Adipocyte (in vitro differentiated cells): Measurements from ENCODE around the gene L3MBTL4.

Experiments
- DNase-seq: peaks from one replicate; pipeline ENCODE4 v3.0.0-alpha.2; 2015; ENCODE audit warnings: low read depth
- H3K27me3 ChIP-seq: replicated peaks from 2 replicates; pipeline ENCODE4 v1.7.0; 2013; ENCODE audit warnings: mild to moderate bottlenecking, low read length, moderate library complexity; ENCODE audit not compliant: control insufficient read depth, insufficient read depth
- H3K36me3 ChIP-seq: 2 replicates; pipeline ENCODE4 v1.7.0; 2013; ENCODE audit warnings: low read length, mild to moderate bottlenecking, moderate library complexity; ENCODE audit not compliant: control insufficient read depth, insufficient read depth, severe bottlenecking
- H3K4me1 ChIP-seq: 2 replicates; pipeline ENCODE4 v1.7.0; 2013; ENCODE audit warnings: mild to moderate bottlenecking, low read length, moderate library complexity; ENCODE audit not compliant: control insufficient read depth, insufficient read depth
- H3K4me3 ChIP-seq: 2 replicates; pipeline ENCODE4 v1.7.0; 2013; ENCODE audit warnings: mild to moderate bottlenecking, low read length, moderate library complexity
- H3K9ac ChIP-seq: 2 replicates; pipeline ENCODE4 v1.7.0; 2013; ENCODE audit warnings: mild to moderate bottlenecking, low read length, moderate library complexity
- H3K9me3 ChIP-seq: 2 replicates; pipeline ENCODE4 v1.7.0; 2013; ENCODE audit warnings: mild to moderate bottlenecking, low read length, moderate library complexity; ENCODE audit not compliant: control insufficient read depth

L3MBTL4 gene

GRCh38 chr18:6374935-6375529 lies 39.7 kb downstream of the L3MBTL4 start:
- no peaks in the 10 kb centered on the region for H3K4me1 ChIP-seq
- no peak for DNase-seq
- no peaks in the 10 kb centered on the region for H3K36me3 ChIP-seq

GRCh38 chr18:6374340-6374739 lies 40.4 kb downstream of the L3MBTL4 start:
- H3K9me3 ChIP-seq, result no peaks in the 10 kb centered on the region
- no peaks in the 10 kb centered on the region for H3K4me1 ChIP-seq

More at GRCh38 chr18:6374935-6375529, 39.7 kb downstream of the L3MBTL4 start:
- no peaks in the 10 kb centered on the region for H3K9me3 ChIP-seq
- no peaks in the 10 kb centered on the region for H3K27me3 ChIP-seq
- no peak overlapping the region for H3K4me3 ChIP-seq
- H3K9ac ChIP-seq, result no peak overlapping the region

GRCh38 chr18:6373187-6373586 lies 41.5 kb downstream of the L3MBTL4 start:
- no peak overlapping the region for H3K4me3 ChIP-seq
- DNase-seq, result no peak
- no peaks in the 10 kb centered on the region for H3K9me3 ChIP-seq
- H3K4me1 ChIP-seq, result no peaks in the 10 kb centered on the region
- H3K27me3 ChIP-seq, result no peaks in the 10 kb centered on the region
- no peak overlapping the region for H3K9ac ChIP-seq
- H3K36me3 ChIP-seq, result no peaks in the 10 kb centered on the region

More at GRCh38 chr18:6374340-6374739, 40.4 kb downstream of the L3MBTL4 start:
- no peak overlapping the region for H3K4me3 ChIP-seq
- H3K9ac ChIP-seq, result no peak overlapping the region
- H3K36me3 ChIP-seq, result no peaks in the 10 kb centered on the region
- H3K27me3 ChIP-seq, result no peaks in the 10 kb centered on the region
- no peak for DNase-seq

- Histone ChIP-seq H3K27me3 (no peaks in the 10 kb centered on the region), H3K4me1 (no peaks in the 10 kb centered on the region), H3K4me3 (no peak overlapping the region), H3K36me3 (no peaks in the 10 kb centered on the region), H3K9ac (no peak overlapping the region), H3K9me3 (no peaks in the 10 kb centered on the region)
- DNase-seq, result no peak
Observed at GRCh38 chr18:6370886-6371635, 43.6 kb downstream of the L3MBTL4 start.

GRCh38 chr18:6370410-6370809 lies 44.3 kb downstream of the L3MBTL4 start:
- Histone ChIP-seq H3K27me3 (no peaks in the 10 kb centered on the region), H3K36me3 (no peaks in the 10 kb centered on the region), H3K9me3 (no peaks in the 10 kb centered on the region), H3K9ac (no peak overlapping the region), H3K4me1 (no peaks in the 10 kb centered on the region), H3K4me3 (no peak overlapping the region)
- DNase-seq, result no peak

- no peaks in the 10 kb centered on the region for H3K9me3 ChIP-seq
- no peak for DNase-seq
- no peaks in the 10 kb centered on the region for H3K4me1 ChIP-seq
- no peaks in the 10 kb centered on the region for H3K27me3 ChIP-seq
- no peak overlapping the region for H3K9ac ChIP-seq
- no peak overlapping the region for H3K4me3 ChIP-seq
- H3K36me3 ChIP-seq, result no peaks in the 10 kb centered on the region
Observed at GRCh38 chr18:6368017-6368416, 46.7 kb downstream of the L3MBTL4 start.

GRCh38 chr18:6367208-6367607 lies 47.5 kb downstream of the L3MBTL4 start:
- no peaks in the 10 kb centered on the region for H3K9me3 ChIP-seq
- no peaks in the 10 kb centered on the region for H3K27me3 ChIP-seq
- H3K4me3 ChIP-seq, result no peak overlapping the region
- no peak overlapping the region for H3K9ac ChIP-seq
- H3K36me3 ChIP-seq, result no peaks in the 10 kb centered on the region
- DNase-seq, result no peak
- no peaks in the 10 kb centered on the region for H3K4me1 ChIP-seq

GRCh38 chr18:6366776-6367175 lies 47.9 kb downstream of the L3MBTL4 start:
- Histone ChIP-seq H3K4me3 (no peak overlapping the region), H3K27me3 (no peaks in the 10 kb centered on the region), H3K9ac (no peak overlapping the region), H3K4me1 (no peaks in the 10 kb centered on the region), H3K36me3 (no peaks in the 10 kb centered on the region), H3K9me3 (no peaks in the 10 kb centered on the region)
- no peak for DNase-seq

- no peaks in the 10 kb centered on the region for H3K36me3 ChIP-seq
- no peak for DNase-seq
- H3K4me3 ChIP-seq, result no peak overlapping the region
- H3K9ac ChIP-seq, result no peak overlapping the region
- H3K9me3 ChIP-seq, result no peaks in the 10 kb centered on the region
- H3K27me3 ChIP-seq, result no peaks in the 10 kb centered on the region
- H3K4me1 ChIP-seq, result no peaks in the 10 kb centered on the region
Observed at GRCh38 chr18:6365385-6365784, 49.3 kb downstream of the L3MBTL4 start.

GRCh38 chr18:6363216-6363615 lies 51.5 kb downstream of the L3MBTL4 start:
- Histone ChIP-seq H3K27me3 (no peaks in the 10 kb centered on the region), H3K36me3 (no peaks in the 10 kb centered on the region), H3K9ac (no peak overlapping the region), H3K4me3 (no peak overlapping the region), H3K9me3 (no peaks in the 10 kb centered on the region), H3K4me1 (no peaks in the 10 kb centered on the region)
- DNase-seq, result no peak

GRCh38 chr18:6362559-6363129 lies 52.1 kb downstream of the L3MBTL4 start:
- Histone ChIP-seq H3K4me3 (no peak overlapping the region), H3K4me1 (no peaks in the 10 kb centered on the region), H3K27me3 (no peaks in the 10 kb centered on the region), H3K36me3 (no peaks in the 10 kb centered on the region), H3K9ac (no peak overlapping the region), H3K9me3 (no peaks in the 10 kb centered on the region)
- DNase-seq, result no peak
